Fibroblast of skin of right quadriceps (primary cell): Measurements from ENCODE around the gene ERG.
A peak's percentile ranks its signal among the peaks of the same experiment; 100 is the strongest.

ENCODE experiments used
- DNase-seq: peaks from one replicate; pipeline ENCODE4 v3.0.0-alpha.2; 2013

ERG gene

DNA sequence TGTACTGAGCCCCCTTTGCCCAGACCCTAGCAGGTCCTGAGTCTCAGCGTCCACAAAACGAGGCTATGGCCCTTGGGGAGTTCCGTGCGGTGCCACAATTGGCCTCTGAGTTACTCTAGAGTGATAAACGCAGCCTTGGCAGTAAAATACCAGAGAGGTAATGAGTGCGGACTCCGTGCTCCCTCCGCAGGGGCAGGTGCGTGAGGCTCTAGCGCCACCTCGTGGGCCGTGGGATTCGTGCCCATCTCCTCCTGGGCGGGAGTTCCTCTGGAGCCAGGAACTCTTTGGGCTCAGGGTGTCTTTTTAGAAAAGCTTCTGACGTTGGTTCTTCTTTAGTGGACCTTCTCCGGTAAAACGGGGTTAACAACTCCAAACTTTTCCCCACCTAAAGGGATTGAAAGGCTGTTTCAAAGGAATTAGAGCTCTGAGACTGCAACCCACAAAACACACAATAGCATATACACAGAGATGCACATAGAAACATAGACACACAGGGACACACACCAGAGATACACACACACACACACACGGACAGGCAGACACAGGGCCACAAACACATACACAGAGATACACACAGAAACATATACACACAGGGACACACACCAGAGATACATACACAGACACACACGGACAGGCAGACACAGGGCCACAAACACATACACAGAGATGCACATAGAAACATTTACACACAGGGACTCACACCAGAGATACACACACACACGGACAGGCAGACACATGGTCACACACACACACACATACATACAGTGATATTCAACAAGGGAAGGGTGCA, 142.1 kb downstream of the ERG start:
- peak; percentile 73 for DNase-seq

DNA sequence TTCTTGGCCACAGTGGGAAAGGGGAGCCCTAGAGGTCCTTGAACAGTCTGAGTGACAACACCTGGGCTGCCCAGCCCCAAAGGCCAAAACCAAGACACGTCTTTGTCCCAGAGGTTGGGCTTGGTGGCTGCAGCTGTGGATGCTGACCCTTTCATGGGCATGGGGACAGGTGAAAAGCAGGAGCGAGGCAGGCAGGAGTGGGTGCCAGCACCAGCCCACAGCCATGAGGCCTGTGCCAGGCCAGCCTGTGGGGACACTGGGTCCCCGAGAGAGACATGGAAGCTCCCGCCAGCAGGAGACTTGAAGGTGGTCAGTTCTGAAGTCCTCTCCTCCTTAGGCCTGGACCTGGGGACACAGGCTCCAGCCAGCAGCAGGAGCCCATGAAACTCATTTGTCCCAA, 142.9 kb downstream of the ERG start:
- no peak for DNase-seq

DNA sequence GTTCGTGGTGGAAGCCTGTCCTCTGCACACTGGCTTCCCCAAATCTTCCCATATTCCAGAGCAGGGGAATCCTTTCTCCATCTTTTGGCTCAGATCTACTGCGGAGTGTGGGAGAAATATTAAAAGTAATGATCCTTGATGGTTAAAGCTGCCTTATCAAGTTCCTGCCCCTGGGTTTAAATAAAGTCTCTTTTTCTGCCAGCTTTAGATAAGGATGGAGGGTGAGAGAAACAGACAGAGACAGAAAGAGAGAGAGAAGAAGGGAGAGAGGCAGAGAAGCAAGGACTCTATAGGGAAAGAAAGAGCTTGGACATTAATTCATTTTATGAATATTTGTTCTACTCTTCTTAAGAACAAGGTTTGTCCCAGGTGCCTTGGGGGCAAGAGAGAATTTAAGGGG, 143.5 kb downstream of the ERG start:
- no peak for DNase-seq

DNA sequence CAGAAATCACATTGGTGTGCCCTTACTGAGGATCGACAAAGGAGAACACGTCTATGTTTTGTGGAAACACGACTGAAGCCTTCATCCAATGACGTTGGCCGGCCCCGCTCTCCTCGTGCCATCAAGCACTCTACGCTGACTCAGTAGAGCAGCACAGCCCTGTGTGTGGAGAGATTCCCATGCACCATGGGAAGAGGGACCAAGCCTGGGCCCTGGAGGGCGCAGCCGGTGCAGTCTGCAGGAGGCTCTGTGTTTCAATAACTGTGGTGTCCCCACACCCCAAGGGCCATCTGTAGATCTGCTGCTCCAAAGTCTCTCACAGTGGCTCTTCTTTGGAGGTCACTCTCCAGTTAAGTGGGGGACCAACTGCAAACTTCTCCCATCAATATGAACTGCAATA, 144.0 kb downstream of the ERG start:
- DNase-seq: no peak

DNA sequence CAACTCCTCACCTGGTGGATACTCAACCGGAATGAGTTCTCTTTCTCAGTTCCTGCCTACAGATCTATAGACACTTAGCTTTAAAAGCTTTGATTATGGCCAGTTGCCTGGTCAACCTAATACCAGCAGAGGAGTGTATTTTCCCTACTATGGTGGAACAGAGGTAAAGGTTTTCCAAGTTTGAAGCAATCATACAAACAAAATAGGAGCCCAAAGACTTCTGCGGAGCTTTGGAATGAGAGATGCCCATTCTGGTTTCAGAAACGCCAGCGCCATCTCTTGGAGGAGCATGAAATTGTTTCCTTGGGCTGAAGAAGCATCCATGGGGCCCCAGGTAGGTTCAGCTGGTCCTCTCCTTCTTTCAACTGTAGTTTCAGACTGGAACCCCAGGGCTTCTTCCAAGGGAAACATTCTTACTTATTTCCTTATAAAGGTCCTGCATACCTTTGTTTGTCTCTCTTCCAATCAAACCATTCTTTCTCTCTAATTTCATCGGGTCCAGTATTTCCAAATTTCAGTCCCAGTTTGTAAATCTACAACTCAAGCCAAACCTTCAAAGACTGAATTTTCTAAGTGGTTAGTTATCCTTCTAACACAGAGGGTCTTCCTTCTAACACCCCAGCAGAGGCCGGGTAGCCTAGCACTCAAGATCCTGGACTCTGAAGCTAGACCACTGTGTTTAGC, 145.6 kb downstream of the ERG start:
- DNase-seq: peak; percentile 81

DNA sequence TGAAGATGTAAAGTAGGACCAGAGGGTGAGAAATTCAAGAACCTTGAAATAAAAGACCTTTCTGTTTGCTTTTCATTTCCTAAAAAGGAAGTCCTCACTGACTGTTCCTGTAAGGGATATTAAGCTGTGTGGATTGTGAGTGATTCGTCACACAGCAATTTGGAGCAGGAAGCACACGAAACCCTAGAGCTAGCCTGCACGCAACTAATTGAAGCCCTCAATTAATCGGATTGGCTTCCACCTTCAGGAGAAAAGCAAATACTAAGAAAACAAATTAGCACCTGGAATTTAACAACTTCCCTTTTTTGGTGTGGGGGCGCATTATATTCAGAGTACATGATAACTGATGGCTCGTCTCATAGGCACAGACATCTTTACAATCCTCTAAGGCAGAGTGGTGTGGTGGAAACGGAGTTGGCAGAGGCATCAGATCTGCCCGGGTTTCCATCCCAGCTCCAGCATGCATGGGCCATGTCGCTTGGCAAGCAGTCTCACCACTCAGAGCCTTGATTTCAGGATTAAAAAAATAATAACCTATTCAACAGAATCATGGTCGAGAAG, 146.2 kb downstream of the ERG start:
- peak; percentile 95 for DNase-seq

DNA sequence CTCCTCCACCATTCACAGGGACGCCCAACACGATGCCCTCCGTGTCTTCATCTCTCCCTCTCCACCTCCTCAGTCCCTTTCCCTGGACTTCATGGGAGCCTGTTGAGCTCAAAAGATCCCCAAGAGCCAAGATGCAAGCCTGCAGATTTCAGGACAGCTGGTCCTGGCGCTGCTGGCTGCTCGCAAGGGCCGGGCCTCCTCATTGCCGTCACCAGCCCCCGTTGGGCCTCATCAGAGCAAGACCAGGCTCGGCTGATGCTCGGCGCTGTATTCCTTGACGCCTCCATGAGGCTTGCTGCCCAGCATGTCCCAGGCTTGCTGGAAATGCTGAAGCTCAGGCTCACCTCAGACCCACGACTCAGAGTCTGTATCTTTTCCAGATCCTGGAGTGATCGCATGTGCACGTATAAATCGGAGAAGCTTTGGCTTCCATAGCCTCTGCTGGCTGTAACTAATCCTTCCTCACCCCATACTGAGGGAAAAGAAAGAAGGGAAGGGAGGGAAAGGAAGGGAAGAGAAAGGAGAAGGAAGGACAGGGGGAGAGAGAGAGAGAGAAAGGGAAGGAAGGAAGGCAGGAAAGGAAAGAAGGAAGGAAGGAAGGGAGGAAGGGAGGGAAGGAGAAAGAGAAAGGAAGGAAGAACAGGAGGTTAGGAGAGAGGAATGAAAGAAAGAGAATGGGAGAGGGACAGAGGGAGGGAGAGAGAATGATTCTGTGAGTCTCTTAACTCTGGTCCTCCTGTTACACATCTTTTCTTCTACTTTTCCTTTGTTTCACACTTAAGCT, 146.9 kb downstream of the ERG start:
- peak; percentile 31 for DNase-seq

DNA sequence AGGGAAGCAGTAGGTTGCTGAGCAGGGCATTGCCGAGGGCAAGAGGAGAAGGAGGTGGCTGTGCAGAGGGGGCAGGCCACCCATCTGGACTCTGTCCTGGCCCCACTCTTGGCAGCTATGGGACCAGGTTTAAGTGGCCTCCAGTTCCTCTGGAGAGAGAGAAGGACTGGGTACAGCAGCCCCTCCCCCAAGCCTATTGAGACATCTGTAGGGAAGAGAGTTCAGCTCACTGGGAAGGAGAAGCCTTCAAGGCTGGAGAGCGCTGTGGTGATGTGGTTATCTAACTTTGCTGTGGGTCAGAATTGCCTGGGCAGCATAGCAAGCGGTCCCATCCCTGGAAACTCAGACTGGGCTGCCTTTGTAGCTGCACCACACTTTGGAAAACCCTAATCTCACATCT, 147.6 kb downstream of the ERG start:
- peak; percentile 24 for DNase-seq

DNA sequence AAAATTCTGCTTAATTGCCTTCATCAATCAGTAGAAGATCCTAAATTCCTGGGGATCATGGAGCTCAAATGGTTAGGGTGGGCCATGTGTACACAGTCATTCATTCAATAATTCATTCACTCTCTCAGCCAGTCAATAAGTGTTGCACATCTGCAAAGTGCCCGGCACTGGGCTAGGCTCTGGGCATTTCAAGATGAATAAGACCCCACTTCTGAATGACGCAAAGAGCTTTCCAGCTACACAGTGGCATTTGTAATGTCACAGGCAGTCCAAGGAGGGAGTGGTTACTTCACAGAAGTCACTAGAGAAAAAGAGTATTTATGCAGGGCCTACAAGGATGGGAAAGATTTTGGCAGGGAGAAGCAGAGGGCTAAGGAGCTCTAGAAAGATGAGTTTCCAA, 148.3 kb downstream of the ERG start:
- DNase-seq: no peak

DNA sequence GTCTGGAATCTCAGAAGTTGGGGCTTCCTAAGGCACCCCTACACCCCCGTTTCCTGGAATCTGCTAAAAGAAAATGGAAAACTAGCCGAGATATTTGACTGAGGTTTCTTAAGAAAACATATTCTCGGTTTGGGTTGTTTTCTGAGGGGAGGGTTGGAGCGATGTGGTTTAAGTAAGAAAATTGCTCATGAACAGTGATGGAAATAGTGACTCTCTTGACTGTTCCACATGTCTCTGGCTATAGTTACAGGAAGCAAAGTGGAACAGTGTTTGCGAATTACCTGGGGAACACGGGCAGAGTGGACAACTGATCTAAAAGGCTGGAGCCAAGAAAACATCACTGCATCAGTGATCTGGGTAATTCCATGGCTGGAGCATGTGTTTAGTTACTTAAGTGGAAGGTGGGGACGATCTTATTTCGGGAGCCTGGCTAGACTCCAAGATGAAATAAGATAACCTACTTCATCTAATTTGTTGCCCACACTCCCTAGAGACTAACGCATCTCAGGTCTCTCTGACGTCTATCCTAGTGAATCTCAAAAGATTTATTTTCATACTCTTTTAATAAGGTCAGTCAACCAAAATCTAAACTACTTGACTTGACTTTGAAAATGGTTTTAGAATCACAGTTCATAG, 149.0 kb downstream of the ERG start:
- peak; percentile 74 for DNase-seq

DNA sequence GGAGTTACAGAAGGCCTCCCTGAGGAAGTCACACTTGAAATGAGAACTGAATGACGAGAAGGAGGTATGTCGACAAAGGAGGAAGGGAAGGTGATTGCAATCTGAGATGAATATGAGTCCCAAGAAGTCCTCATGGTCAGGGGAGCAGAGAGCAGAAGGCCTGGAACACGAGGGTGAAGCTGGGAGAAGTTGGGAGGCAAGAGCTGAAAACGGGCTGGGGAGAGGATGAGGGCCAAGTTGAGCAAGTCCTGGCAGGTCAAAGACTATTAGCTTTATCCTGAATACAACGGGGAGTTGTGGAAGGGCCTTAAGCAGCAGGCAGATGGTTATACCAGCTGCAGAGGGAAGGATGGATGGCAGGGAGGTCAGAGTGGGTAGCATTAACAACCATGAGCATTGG, 152.0 kb downstream of the ERG start:
- no peak for DNase-seq

DNA sequence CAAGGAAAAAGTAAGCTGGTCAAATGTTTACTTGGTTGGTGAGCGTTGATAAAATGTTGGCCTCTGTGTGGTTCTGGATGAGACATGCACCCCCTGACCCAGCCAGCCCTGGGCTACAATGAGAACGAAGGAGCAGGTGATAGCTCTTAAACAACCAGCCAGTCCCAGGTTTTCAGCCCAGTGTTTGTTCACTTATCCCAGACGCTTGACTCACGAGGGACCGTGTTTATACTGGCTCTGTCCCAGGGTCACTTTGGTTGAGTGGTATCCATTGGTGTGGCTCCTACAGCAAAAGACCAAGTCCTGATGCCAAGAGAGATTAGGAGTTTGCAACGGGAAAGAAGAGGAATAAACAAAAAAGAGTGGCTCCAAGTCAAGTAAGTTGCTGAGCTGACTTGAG, 154.6 kb downstream of the ERG start:
- DNase-seq: no peak

DNA sequence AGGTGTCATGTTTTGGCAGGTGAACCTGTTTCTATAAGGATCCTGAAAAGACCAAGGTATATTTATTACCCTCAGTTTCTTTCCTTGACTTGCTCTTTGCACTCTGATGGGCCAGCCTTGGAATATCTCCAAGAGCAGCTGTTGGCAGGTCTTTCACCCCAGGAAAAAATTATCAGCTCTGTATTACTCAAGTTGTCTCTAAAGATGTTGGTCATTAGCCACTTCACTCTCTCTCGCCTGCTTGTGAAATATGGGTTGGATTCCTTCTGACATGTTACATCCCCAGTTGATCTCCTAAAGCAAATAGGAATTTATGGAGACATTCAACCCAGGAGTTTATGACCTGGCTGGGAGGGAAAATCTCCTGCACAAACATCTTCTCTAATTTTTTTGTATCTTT, 155.5 kb downstream of the ERG start:
- no peak for DNase-seq

DNA sequence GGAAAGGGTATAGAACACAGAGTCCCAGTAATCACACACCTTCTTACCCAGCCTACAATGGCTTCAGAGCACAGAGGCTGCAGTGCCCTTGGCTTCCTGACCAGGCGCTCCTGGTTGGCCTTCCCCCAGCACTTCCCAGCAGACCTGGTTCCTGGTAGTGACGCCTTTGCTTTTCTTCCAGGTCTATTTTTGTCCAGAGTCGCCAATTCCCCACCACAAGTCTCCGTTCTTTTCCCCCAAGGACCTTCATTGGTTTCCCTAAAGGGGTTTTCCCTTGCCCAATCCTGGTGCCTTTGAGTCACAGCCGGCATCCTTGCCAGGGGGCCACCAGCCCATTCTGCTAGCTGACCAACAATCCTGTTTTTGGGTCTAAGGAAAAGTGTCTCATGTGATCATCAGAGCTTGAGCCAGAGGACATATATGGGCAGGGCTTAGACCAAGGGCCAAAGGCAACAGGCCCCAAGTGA, 156.7 kb downstream of the ERG start:
- no peak for DNase-seq

DNA sequence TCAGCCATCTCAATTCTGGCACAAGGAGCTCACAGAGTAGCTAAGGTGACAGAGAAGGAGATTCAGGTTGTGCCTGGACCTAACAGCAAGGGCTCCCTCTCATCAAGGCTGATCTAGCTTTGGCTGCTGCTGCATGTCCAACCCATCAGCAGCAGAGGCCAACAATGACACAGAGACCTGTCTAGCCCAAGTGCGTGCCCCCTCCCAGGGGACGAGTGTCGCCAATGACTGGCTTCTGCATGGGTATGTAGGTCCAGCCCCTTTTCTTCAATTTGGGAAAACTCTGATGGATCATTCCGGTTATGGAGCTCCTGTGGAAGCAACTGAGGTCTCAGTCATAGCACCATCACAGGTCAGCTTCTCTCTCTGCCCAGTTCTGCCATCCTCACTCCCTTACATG, 158.1 kb downstream of the ERG start:
- DNase-seq: no peak

DNA sequence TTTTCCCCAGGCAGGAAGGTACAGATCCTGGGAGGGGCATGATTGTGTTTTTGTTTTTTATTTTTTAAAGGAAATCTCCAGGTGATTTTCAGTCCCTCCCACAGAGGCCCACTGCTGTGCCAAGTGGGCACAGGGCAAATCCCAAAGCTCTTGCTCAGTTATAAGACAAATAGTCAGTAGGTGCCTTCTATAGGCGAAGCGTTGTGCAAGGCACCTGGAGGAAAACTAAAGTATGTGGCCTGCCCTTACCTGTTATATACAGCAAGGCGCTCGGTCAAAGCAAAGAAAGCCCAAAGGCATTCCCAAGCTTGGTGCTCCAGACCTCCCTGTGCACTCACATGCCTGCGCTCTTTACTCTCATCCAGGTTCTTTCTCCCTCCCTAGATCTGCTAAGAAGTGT, 160.5 kb downstream of the ERG start:
- no peak for DNase-seq

DNA sequence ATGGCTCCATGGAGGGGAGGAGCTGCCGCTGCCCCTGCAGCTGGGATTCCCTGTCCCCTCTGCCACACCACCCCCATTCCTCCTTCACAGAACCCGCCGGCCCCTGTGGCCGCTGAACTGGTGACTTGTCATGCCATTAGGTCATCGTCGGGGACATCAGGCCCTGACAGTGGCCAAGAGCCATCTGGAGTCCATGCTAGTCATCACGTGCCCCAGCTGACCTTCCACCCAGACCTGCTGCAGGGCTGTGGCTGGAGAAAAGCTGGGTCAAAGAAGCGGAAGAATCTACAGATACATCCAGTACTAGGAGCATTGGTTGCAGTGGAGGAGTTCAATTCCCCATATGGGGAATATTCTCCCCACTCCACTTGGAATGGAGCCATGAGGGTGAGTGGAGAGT, 163.4 kb downstream of the ERG start:
- no peak for DNase-seq

DNA sequence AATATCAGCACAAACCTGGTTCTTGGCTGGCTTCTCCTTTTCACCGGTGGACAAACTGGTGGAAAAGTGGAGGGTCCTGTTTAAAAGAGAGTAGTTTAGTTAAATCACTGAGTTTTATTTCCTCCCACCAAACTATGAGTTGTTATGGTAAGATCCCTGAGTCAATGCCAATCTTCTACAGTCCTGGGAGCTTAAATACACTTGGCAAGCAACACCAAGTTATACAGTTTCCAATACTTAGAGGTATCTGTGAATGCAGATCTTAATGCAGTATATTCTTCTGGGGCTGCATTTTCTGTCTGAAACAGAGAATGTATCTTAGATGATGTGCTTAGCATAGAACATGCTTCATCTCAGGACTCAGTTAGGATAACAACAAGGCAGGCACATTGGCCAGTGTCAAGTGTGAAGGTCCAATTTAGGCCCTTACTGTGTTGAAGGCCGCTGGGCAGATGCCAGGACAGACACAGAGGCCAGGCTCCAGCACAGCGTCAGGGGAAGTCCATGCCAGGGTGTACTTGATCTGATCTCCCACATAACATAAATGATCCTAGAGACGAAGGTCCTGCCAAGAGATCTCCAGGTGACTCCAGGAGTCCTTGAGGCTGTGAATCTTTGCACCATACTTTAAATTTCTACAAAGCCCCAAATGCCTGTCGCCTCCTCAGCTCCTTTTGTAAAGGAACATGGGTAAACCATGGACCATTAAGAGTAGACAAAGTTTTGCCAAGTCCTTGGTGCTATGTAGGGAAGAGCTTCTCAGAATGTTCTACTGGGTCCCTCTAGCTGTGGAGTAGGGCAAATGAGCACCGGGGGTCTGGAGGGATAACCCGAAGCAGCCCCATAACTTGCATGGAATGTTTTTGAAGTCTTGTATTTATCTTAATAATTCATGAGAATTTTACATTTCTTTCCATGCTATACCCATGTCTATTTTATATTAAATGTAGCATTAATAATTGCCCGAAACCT, 164.7 kb downstream of the ERG start:
- DNase-seq: peak; percentile 40

DNA sequence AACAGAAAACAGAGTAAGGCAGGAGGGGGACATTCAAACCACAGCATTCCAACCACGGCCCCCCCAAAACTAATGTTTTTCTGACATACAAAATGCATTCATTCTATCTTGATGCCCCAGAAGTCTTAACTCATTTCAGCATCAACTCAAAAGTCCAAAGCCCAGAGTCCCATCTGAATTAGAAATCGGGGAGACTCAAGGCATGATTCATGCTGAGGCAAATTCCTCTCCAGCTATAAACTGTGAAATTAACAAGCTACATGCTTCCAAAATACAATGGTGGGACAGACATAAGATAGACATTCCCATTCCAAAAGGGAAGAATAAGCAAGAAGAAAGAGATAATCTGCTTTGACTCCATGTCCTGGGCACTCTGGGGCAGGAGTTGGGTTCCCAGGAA, 167.6 kb downstream of the ERG start:
- peak; percentile 57 for DNase-seq
